Neural crest cell (in vitro differentiated cells): ENCODE data around the gene GLIS1. TPM values are rescaled to one million over a fixed set of nuclear protein-coding genes. Genes with fewer than 3 reads are reported as not detected.

Source experiments
- DNase-seq: peaks from one replicate; pipeline ENCODE4 v3.0.0; 2021; ENCODE audit warnings: low read depth, mixed read lengths, low spot score
- H3K27ac Mint-ChIP-seq: one replicate; pipeline ENCODE4 v1.8.0; 2021; ENCODE audit warnings: mild to moderate bottlenecking, mixed read lengths; ENCODE audit not compliant: unreplicated experiment
- H3K27me3 Mint-ChIP-seq: 2 replicates; pipeline ENCODE4 v1.8.0; 2021; ENCODE audit warnings: low read depth, mild to moderate bottlenecking, mixed read lengths
- H3K36me3 Mint-ChIP-seq: 2 replicates; pipeline ENCODE4 v1.8.0; 2021; ENCODE audit warnings: low read depth, mild to moderate bottlenecking, mixed read lengths
- H3K4me1 Mint-ChIP-seq: 2 replicates; pipeline ENCODE4 v1.8.0; 2021; ENCODE audit warnings: mixed read lengths
- H3K4me3 Mint-ChIP-seq: one replicate; pipeline ENCODE4 v1.8.0; 2021; ENCODE audit warnings: mild to moderate bottlenecking, mixed read lengths
- H3K9me3 Mint-ChIP-seq: 2 replicates; pipeline ENCODE4 v1.8.0; 2021; ENCODE audit warnings: mixed read lengths
- total RNA-seq: library from RNA; stranded (reverse); gene quantifications from 2 replicates; pipeline ENCODE4 v1.2.1, GENCODE V29; 2021
- TF ChIP-seq, protein P1 (sequence below): fragments of 200-600 bp; sonication (generic); conservative IDR thresholded peaks from 2 replicates; pipeline ENCODE4 v1.5.0; 2021; ENCODE audit warnings: antibody characterized with exemption, mild to moderate bottlenecking

GLIS1 gene
- total RNA-seq, 1 donor from 2014 or later = not detected

DNA sequence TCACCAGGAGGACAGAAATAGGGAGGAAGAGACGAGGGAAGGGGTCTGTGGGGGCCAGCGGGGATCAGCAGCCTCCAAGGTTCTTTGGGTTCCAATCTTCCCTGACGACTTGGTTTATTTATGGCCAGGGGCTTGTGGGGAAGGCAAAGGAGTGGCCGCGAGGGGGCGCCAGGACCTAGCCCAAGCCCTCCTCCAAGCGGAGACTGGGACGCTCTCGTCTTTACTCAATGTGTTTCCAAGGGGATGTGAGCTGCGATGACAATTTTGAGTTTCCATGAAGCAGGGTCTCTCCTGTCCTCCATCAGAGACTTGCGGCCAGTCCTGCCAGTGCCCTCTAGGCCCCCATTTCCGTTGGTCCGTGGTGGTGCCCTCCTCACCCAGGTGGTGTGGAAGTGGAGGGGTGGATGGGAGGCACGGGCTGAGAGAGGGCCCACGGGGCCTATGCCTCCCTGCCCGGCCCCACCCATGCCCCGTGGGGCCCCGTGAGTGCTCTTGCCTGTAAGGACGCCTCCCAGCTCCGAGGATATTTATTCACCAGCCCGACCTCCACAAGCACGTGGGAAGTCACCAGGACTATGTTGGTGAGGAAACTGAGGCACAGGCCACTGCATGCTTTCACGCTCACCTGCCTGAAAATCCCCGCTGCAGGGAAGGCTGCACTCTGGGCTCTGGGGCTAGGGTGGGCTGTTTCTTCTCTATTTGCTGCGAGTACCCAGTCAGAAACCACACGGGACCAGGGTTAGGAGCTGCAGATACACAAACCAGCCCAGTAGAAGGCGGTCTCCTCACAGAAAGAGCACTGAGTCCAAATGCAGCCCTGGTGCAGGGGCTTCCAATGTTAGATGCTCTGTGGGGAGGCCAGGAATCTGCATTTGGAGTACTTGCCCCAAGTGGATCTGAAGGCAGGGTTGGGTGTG, 253.2 kb downstream of the GLIS1 start:
- H3K4me3 Mint-ChIP-seq = no peak overlapping the region
- H3K27me3 Mint-ChIP-seq = peaks cover 29% of the 10 kb centered on the region
- H3K9me3 Mint-ChIP-seq = no peaks in the 10 kb centered on the region
- H3K4me1 Mint-ChIP-seq = peaks cover 4% of the 10 kb centered on the region
- peak; percentile 86 for DNase-seq
- TF ChIP-seq, protein P1, sequence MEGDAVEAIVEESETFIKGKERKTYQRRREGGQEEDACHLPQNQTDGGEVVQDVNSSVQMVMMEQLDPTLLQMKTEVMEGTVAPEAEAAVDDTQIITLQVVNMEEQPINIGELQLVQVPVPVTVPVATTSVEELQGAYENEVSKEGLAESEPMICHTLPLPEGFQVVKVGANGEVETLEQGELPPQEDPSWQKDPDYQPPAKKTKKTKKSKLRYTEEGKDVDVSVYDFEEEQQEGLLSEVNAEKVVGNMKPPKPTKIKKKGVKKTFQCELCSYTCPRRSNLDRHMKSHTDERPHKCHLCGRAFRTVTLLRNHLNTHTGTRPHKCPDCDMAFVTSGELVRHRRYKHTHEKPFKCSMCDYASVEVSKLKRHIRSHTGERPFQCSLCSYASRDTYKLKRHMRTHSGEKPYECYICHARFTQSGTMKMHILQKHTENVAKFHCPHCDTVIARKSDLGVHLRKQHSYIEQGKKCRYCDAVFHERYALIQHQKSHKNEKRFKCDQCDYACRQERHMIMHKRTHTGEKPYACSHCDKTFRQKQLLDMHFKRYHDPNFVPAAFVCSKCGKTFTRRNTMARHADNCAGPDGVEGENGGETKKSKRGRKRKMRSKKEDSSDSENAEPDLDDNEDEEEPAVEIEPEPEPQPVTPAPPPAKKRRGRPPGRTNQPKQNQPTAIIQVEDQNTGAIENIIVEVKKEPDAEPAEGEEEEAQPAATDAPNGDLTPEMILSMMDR = peak; percentile 97
- no peak overlapping the region for H3K27ac Mint-ChIP-seq
- H3K36me3 Mint-ChIP-seq = no peaks in the 10 kb centered on the region

DNA sequence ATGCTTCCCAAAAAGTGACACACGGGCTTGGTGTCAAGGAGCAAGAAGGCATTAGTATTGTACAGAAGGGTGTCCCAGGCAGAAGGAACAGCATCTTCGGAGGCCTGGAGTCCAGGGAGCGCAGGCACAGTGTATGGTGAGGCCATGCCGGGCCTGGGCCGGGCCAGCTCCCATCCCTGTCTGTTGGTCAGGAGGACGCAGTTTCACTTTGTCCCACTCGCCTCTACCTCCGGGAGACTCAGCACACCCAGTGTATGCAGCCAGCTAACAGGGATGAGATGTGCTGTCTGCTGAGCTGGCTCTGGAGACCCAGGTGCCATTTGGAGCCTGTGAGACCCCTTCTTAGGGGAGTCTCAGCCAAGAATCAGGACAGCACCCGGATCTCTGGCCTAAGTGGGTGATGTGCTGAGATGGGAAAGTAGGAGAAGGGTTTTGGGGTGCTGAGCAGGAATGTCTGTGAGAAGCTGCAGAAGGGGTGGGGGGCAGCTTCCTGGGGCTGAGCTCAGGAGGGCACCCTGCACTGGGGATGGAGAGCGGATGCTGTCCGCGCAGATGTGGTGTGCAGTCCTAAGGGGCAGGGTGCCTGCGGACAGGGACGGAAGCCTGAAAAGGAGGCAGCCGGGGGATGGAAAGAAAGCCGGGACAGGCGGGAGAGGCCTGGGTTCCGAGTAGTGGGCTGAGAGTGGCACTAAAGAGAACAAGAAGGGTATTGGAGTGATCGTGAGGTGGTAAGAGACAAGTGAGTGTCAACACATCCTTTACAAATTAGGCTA, 254.1 kb downstream of the GLIS1 start:
- no peak overlapping the region for H3K27ac Mint-ChIP-seq
- TF ChIP-seq, protein P1 = no peak
- no peak overlapping the region for H3K4me3 Mint-ChIP-seq
- H3K36me3 Mint-ChIP-seq = no peaks in the 10 kb centered on the region
- H3K4me1 Mint-ChIP-seq = peaks cover 4% of the 10 kb centered on the region
- peaks cover 25% of the 10 kb centered on the region for H3K27me3 Mint-ChIP-seq
- DNase-seq = no peak
- H3K9me3 Mint-ChIP-seq = no peaks in the 10 kb centered on the region

DNA sequence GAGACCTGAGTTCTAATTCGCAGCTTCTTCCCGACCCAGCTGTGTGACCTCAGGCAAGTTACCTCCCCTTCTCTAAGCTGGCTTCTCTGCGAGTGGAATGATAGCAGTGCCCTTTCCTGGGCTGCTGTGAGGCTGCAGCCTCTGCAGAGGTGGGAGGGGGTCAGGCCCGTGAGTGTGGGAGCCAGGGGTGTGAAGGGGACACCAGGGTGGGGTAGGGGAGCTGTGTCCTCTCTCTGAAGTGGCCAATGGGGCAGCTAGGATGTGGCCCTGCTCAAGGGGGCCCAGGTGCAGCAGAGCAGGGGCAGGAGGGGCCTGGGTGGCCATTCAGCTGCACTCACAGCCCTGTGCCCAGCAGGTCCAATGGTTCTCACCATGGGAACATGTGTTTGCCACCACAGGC, 255.3 kb downstream of the GLIS1 start:
- peaks cover 4% of the 10 kb centered on the region for H3K4me1 Mint-ChIP-seq
- TF ChIP-seq, protein P1 = no peak
- H3K27ac Mint-ChIP-seq = no peak overlapping the region
- no peak overlapping the region for H3K4me3 Mint-ChIP-seq
- no peaks in the 10 kb centered on the region for H3K9me3 Mint-ChIP-seq
- peaks cover 22% of the 10 kb centered on the region for H3K27me3 Mint-ChIP-seq
- H3K36me3 Mint-ChIP-seq = no peaks in the 10 kb centered on the region
- DNase-seq = no peak

DNA sequence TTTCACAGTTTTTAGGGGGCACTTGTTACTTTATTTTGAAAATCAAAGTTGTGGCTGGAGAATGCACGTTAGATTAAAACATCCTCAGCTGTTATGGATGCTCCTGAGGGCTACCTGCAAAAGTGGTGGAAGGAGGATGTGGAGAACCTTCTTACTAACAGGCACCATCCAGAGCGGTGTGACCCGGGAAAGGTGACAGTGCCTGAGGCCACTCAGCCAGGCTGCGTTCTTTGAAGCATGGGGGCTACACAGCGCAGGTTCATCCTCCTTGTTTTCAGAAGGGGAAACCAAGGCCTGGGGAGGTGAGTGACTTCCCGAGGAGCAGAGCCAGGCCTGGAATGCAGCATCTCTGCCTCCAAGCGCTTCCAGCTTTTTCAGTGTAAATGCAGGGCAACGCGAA, 255.8 kb downstream of the GLIS1 start:
- TF ChIP-seq, protein P1 = no peak
- Mint-ChIP-seq H3K4me1 (peaks cover 4% of the 10 kb centered on the region), H3K27me3 (peaks cover 20% of the 10 kb centered on the region), H3K9me3 (no peaks in the 10 kb centered on the region), H3K27ac (no peak overlapping the region), H3K36me3 (no peaks in the 10 kb centered on the region), H3K4me3 (no peak overlapping the region)
- no peak for DNase-seq

DNA sequence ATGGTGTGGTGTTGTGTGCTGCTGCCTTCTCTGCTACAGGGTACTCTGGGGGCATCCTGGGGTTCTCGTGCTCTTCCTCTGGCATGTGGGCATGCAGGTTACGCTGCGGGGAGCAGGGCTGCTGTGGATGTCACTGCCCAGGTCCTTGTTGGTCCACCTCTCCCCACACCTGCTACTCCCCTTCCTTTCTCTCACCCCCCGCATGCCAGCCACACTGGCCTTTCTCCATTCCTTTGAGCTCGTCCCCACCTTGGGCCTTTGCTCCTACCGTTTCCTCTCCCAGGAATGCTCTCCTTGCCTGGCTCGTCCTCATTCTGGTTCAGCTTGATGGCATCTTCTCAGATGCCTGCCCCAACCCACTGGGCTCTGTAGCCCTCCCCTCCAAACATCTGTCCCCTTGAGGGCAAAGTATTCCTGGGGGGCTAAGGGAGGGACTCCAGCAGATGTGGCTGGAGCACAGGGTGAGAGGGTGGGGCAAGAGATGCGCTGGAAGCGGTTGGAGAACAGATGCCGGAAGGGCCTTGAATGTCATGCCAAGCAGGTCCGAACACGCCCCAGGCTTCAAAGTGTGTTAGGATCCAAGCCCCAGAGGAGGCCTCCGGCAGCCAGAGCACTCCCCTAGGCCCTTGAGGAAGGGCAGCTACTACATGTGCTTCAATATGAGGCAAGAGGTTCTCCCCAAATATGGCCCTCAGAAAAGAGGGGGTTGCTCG, 256.4 kb downstream of the GLIS1 start:
- peaks cover 15% of the 10 kb centered on the region for H3K27me3 Mint-ChIP-seq
- no peak overlapping the region for H3K4me3 Mint-ChIP-seq
- no peaks in the 10 kb centered on the region for H3K36me3 Mint-ChIP-seq
- no peak overlapping the region for H3K27ac Mint-ChIP-seq
- no peaks in the 10 kb centered on the region for H3K9me3 Mint-ChIP-seq
- H3K4me1 Mint-ChIP-seq = peaks cover 4% of the 10 kb centered on the region
- DNase-seq = no peak
- TF ChIP-seq, protein P1 = no peak
